NT2/D1 (cell line): ENCODE measurements around the gene HSPA13.
"Not testable (repeated sequence)": the region's sequence is repeated elsewhere in the genome, so short reads cannot be mapped to it uniquely, and the experiment has no call there.

Experiments used
- SUZ12 ChIP-seq: IDR thresholded peaks from 2 replicates; pipeline ENCODE4 v1.6.1; 2011; ENCODE audit not compliant: insufficient read length, insufficient read depth; ENCODE audit errors: extremely low read depth
- YY1 ChIP-seq: IDR thresholded peaks from 2 replicates; pipeline ENCODE4 v1.6.1; 2011; ENCODE audit not compliant: insufficient read length, insufficient read depth
- ZNF274 ChIP-seq: IDR thresholded peaks from 2 replicates; pipeline ENCODE4 v1.6.1; 2011; ENCODE audit warnings: mild to moderate bottlenecking, low read depth, low read length

DNA sequence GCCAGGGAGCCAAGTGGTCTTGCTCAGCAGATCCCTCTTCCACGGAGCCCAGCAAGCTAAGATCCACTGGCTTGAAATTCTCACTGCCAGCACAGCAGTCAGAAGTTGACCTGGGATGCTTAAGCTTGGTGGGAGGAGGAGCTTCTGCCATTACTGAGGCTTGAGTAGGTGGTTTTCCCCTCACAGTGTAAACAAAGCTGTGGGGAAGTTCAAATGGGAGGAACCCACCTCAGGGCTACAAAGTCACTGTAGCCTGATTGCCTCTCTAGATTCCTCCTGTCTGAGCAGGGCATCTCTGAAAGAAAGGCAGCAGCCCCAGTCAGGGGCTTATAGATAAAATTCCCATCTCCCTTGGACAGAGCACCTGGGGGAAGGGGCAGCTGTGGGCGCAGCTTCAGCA lies 55.6 kb downstream of the HSPA13 start:
- TF ChIP-seq SUZ12, ZNF274, YY1: not testable (repeated sequence)
